COLO668 (cell line): ENCODE measurements around the gene ADH4.
"Not testable (repeated sequence)": the region's sequence is repeated elsewhere in the genome, so short reads cannot be mapped to it uniquely, and the experiment has no call there.

Experiments used
- DNase-seq: peaks from one replicate; lab custom pipeline; 2025; ENCODE audit not compliant: unreplicated experiment; lab: John Stamatoyannopoulos, UW

The ADH4 gene

GRCh38 chr4:99144070-99144469, at the start of gene ADH4:
ADH4 (minus strand) TSS chr4:99144297; CDS start chr4:99144222, 75 bp downstream.
- no peak for DNase-seq

- DNase-seq = no peak
Observed at GRCh38 chr4:99190336-99190735, 46.2 kb upstream of the ADH4 start.

GRCh38 chr4:99189900-99190299, 45.8 kb upstream of the ADH4 start:
- DNase-seq = not testable (repeated sequence)

DNA sequence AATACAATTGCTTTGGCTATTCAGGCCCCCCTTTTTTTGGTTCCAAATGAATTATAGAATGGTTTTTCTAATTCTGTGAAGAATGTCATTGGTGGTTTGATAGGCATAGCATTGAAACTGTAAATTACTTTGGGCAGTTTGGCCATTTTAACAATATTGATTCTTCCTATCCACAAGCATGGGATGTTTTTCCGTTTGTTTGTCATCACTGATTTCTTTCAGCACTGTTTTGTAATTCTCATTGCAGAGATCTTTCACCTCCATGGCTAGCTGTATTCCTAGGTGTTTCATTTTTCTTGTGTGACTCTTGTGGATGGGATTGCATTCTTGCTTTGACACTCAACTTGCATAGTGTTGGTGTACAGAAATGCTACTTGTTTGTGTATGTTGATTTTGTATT, 41.9 kb upstream of the ADH4 start:
- no peak for DNase-seq

DNA sequence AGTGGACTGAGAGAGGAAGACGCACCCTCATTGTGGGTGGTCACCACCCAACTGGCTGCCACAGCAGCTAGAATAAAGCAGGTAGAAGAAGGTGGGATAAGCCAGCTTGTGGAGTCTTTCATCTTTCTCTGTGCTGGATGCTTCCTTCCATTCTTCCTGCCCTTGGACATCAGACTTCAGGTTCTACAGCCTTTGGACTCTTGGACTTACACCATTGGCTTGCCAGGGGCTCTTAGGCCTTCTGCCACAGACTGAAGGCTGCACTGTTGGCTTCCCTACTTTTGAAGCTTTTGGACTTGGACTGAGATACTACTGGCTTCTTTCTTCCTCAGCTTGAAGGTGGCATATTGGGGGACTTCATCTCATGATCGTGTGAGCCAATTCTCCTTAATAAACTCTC, 41.5 kb upstream of the ADH4 start:
- DNase-seq = no peak

- no peak for DNase-seq
Observed at GRCh38 chr4:99180382-99181070, 36.4 kb upstream of the ADH4 start.

DNA sequence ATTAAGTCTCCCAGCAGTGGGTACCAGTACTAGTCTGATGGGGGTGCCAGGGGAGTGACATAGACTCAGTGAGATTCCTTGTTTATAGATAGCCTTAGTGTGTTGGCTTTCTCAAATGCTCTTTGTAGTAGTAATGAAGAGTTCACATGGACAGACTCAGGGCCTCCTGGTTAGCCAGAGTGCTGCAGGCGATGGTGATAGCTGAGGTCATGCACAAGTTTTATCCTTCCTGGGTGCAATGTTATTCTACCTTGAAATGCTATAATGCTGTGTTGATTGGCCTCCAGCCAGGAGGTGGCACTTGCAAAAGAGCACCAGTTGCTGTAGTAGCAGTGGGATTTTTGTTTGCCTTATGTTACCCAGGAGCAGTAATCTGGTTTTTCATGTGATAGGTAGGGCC, 35.5 kb upstream of the ADH4 start:
- DNase-seq = no peak

- DNase-seq = no peak
Observed at GRCh38 chr4:99179178-99179577, 35.1 kb upstream of the ADH4 start.

GRCh38 chr4:99166544-99166943, 22.4 kb upstream of the ADH4 start:
- DNase-seq = no peak

DNA sequence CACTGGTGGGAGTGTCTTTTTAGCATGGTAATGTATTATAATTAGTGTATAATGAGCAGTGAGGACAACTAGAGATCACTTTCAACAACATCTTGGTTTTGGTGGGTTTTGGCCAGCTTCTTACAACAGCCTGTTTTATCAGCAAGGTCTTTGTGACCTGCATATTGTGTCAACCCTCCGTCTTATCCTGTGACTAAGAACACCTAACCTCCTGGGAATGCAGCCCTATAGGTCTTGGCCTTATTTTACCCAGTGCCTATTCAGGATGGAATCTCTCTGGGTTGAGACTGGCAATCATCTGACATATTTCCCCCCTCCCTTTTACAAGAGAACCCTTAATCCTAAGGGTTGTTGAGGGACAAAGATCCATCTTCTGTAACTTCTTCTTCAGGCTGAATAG, 21.9 kb upstream of the ADH4 start:
- DNase-seq = no peak

- no peak for DNase-seq
Observed at GRCh38 chr4:99161373-99162099, 17.4 kb upstream of the ADH4 start.

DNA sequence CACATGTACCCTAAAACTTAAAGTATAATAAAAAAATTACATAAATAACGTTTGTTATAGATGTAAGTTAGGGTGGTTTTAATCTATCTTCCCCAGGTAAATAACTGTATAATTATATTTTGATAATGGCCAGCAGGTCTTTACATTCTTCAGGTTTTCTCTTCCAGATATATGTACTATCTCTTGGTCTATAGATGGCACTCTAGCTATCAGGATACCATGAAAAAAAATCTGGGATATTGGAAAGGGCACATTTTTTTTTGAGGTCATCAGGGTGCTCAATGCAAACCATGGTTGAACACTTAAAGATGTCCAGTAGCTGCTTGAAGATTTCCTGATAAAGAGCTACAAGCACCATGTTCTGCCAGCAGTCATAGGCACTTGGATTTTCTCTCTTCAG, 15.6 kb upstream of the ADH4 start:
- no peak for DNase-seq

DNA sequence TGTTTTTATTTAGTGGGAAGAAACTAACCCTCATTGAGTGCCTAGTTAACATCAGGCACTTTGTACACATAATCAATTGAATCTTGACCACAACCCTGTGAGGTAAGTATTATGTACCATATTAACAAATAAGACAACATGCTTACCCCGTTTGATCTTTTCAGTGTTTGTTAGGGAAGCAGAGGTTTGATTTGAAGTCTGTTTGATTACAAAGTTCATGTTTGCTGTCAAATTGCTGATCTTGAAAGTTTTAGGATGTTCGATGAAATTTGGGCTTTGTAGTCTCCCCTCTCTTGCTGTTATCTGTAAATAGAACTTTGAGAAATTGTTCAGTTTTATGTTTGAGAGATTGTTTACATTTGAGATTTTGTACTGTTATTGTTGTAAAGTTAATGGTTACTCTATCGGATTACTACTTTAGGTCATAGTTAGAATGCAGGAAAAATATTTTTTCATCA, 13.4 kb upstream of the ADH4 start:
- DNase-seq = no peak

GRCh38 chr4:99156992-99157391, 12.9 kb upstream of the ADH4 start:
- no peak for DNase-seq

- no peak for DNase-seq
Observed at GRCh38 chr4:99154658-99155342, 10.7 kb upstream of the ADH4 start.

- DNase-seq = no peak
Observed at GRCh38 chr4:99151995-99152394, 7.9 kb upstream of the ADH4 start.

DNA sequence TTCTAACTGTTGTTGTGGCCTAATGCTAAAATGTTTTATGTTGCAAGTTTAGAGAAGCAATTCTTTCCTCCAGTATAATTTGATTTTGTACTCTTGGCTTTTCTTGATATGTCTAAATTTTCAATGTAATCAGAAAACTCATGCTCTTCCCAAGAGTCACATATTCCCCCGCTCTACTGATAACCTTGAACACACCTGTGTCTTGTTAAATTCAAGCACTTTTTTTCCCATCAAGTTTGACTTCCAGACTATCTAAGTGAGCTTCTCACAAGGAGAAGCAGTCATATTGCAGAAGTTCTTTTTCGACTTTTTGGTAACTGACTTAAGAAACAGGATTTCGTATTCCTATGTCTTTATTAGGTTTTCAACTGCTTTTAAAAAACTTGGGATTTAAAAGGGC, 7.4 kb upstream of the ADH4 start:
- no peak for DNase-seq

DNA sequence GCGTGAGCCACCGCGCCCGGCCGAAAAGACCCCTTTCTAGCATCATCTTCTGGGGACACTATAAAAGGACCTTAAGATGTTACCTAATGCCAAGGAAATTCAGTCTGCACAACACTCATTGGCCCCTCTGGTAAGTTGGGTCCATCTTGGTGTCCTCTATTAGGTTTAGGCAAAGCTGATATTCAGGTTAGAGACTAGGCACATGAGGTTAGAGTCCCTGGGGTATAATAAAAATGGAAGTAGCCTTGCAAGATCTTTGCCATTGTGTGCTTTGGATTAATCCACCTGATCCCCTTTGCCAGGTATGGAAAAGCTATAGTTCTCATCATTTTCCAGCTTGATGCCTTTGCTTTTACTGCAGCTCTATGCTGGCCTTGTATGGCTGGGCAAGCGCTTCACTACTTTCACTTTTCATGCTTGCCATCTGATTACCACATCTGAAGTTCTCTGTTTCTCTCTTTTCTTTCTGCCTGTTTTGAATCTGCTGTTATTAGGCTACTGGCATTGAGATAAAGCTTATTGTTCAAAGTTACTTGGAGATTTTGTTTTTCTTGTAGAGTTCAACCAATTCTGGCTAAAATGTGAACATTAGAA, 5.4 kb upstream of the ADH4 start:
- DNase-seq = no peak

DNA sequence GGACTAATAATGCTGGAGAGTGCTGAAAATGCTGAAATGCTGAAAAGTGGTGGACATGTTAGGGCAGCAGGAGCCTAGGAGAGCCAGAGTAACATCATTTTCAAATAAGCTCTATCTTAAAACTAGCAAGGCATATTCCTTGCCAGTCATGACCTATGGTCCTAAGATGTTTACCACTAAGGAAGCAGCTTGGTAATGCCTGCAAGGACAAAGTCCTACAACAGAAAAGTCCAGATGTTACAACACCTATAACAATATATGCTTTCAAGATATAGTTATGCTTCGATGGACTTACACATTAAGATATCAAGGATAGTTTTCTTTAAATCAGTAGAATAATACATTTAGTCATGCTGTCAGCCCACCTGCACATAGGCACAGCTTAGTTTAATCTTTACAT, 4.5 kb upstream of the ADH4 start:
- no peak for DNase-seq

GRCh38 chr4:99144587-99144986, 490 bp upstream of the ADH4 start:
- DNase-seq = no peak

- no peak for DNase-seq
Observed at GRCh38 chr4:99136329-99136728, 7.8 kb downstream of the ADH4 start.
